ENCODE data around the gene DYNC2H1. TPM values are rescaled to one million over a fixed set of nuclear protein-coding genes. Genes with fewer than 3 reads are reported as not detected.
"Not testable (repeated sequence)": the region's sequence is repeated elsewhere in the genome, so short reads cannot be mapped to it uniquely, and the experiment has no call there.

Gene DYNC2H1
- total and polyA plus RNA-seq, 4 donors, result 0.77 to 3.3 (median 2.1) TPM

DNA sequence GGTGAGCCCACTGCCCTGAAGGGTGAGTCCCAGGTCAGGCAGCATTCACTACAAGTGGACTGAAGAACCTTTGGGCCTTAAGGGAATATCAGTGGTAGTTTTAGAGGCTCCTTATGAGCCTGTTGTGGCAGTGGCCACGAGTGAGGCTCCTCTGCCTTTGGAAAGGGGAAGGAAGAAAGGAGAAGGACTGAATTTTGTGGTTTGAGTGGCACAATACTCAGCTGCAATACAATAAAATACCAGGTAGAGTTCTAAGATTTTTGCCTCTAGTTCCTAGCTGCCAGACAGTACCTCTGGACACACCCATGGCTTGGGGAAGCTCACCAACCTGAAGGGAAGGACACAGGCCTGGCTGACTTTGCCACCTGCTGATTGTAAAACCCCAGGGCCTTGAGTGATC is 260.9 kb downstream of the DYNC2H1 start:
- TF ChIP-seq JUND (IDR thresholded peaks at IDR 0.05), result no peak
- TF ChIP-seq FOXA1 (IDR thresholded peaks at IDR 0.05), result no peak
- no peak for TF ChIP-seq RXRA (IDR thresholded peaks at IDR 0.05)
- no peak for TF ChIP-seq SP1 (IDR thresholded peaks at IDR 0.05)
- no peak for TF ChIP-seq GABPA (IDR thresholded peaks at IDR 0.05 in 1 of 2, conservative IDR thresholded peaks at IDR 0.05 in 1 of 2)
- TF ChIP-seq YY1 (IDR thresholded peaks at IDR 0.05), result no peak
- TF ChIP-seq, protein P1, sequence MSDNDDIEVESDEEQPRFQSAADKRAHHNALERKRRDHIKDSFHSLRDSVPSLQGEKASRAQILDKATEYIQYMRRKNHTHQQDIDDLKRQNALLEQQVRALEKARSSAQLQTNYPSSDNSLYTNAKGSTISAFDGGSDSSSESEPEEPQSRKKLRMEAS (IDR thresholded peaks at IDR 0.05), result no peak
- TF ChIP-seq NR2F2 (IDR thresholded peaks at IDR 0.05), result no peak
- TF ChIP-seq TAF1 (conservative IDR thresholded peaks at IDR 0.05), result no peak
- TF ChIP-seq EGR1 (IDR thresholded peaks at IDR 0.05; ENCODE audit: low read depth in 2 of 2), result no peak
- WGBS, result 52% methylated on average over 1 of the region's 1 CpG
- Histone ChIP-seq H3K27me3 (ENCODE audit: control insufficient read depth in 4 of 4, insufficient read depth in 4 of 4, low read length in 3 of 4) (no peaks in the 10 kb centered on the region), H3K36me3 (ENCODE audit: control insufficient read depth in 4 of 4, insufficient read depth in 3 of 4, low read depth in 1 of 4, low read length in 3 of 4) (no peaks in the 10 kb centered on the region), H3K4me3 (ENCODE audit: low read depth in 1 of 3, low read length in 3 of 3) (no peak overlapping the region), H3K27ac (ENCODE audit: low read depth in 1 of 2, low read length in 2 of 2) (no peak overlapping the region), H3K4me1 (ENCODE audit: control insufficient read depth in 4 of 4, insufficient read depth in 4 of 4, low read length in 3 of 4) (peaks cover 0 to 3% (median 0%) of the 10 kb centered on the region in 4 donors), H3K9me3 (ENCODE audit: control insufficient read depth in 4 of 4, low read length in 3 of 4) (peaks cover 0 to 4% (median 0%) of the 10 kb centered on the region in 4 donors), H3K9ac (ENCODE audit: low read depth in 1 of 2, low read length in 2 of 2) (no peak overlapping the region)
- DNase-seq (ENCODE audit: low spot score), result no peak

GRCh38 chr11:103372906-103373305 is 263.7 kb downstream of the DYNC2H1 start:
- 79% methylated on average over 2 of the region's 2 CpGs for WGBS
- H3K36me3 ChIP-seq (ENCODE audit: control insufficient read depth in 4 of 4, insufficient read depth in 3 of 4, low read depth in 1 of 4, low read length in 3 of 4), result no peaks in the 10 kb centered on the region
- DNase-seq (ENCODE audit: low spot score), result no peak
- H3K27me3 ChIP-seq (ENCODE audit: control insufficient read depth in 4 of 4, insufficient read depth in 4 of 4, low read length in 3 of 4), result no peaks in the 10 kb centered on the region
- H3K9ac ChIP-seq (ENCODE audit: low read depth in 1 of 2, low read length in 2 of 2), result no peak overlapping the region
- H3K4me1 ChIP-seq (ENCODE audit: control insufficient read depth in 4 of 4, insufficient read depth in 4 of 4, low read length in 3 of 4), result peaks cover 0 to 3% (median 0%) of the 10 kb centered on the region in 4 donors
- peaks cover 0 to 4% (median 0%) of the 10 kb centered on the region in 4 donors for H3K9me3 ChIP-seq (ENCODE audit: control insufficient read depth in 4 of 4, low read length in 3 of 4)
- H3K4me3 ChIP-seq (ENCODE audit: low read depth in 1 of 3, low read length in 3 of 3), result no peak overlapping the region
- no peak overlapping the region for H3K27ac ChIP-seq (ENCODE audit: low read depth in 1 of 2, low read length in 2 of 2)
- no peak for TF ChIP-seq SP1 (IDR thresholded peaks at IDR 0.05)
- TF ChIP-seq EGR1 (IDR thresholded peaks at IDR 0.05; ENCODE audit: low read depth in 2 of 2), result no peak
- no peak for TF ChIP-seq GABPA (IDR thresholded peaks at IDR 0.05 in 1 of 2, conservative IDR thresholded peaks at IDR 0.05 in 1 of 2)
- no peak for TF ChIP-seq HNF4A (conservative IDR thresholded peaks at IDR 0.05)
- TF ChIP-seq, protein P1 (IDR thresholded peaks at IDR 0.05), result no peak
- no peak for TF ChIP-seq ZBTB33 (IDR thresholded peaks at IDR 0.05)
- no peak for TF ChIP-seq RXRA (IDR thresholded peaks at IDR 0.05)
- no peak for TF ChIP-seq REST (IDR thresholded peaks at IDR 0.05)
- TF ChIP-seq HNF4G (IDR thresholded peaks at IDR 0.05), result no peak
- no peak for TF ChIP-seq YY1 (IDR thresholded peaks at IDR 0.05)
- no peak for TF ChIP-seq RAD21 (IDR thresholded peaks at IDR 0.05)
- TF ChIP-seq FOXA2 (IDR thresholded peaks at IDR 0.05), result no peak
- TF ChIP-seq NR2F2 (IDR thresholded peaks at IDR 0.05), result no peak
- TF ChIP-seq, protein P2, sequence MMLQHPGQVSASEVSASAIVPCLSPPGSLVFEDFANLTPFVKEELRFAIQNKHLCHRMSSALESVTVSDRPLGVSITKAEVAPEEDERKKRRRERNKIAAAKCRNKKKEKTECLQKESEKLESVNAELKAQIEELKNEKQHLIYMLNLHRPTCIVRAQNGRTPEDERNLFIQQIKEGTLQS (IDR thresholded peaks at IDR 0.05), result no peak

DNA sequence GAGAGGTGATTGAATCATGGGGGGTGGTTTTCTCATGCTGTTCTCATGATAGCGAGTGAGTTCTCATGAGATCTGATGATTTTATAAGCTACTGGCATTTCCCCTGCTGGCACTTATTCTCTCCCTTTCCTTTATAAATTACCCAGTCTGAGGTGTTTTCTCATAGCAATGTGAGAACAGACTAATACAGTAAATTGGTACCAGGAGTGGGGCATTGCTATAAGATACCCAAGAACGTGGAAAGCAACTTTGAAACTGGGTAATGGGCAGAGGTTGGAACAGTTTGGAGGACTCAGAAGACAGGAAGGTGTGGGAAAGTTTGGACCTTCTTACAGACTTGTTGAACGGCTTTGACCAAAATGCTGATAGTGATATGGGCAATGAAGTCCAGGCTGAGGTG is 265.0 kb downstream of the DYNC2H1 start:
- DNase-seq (ENCODE audit: low spot score); H3K9me3 ChIP-seq (ENCODE audit: control insufficient read depth in 4 of 4, low read length in 3 of 4); H3K36me3 ChIP-seq (ENCODE audit: control insufficient read depth in 4 of 4, insufficient read depth in 3 of 4, low read depth in 1 of 4, low read length in 3 of 4); H3K27me3 ChIP-seq (ENCODE audit: control insufficient read depth in 4 of 4, insufficient read depth in 4 of 4, low read length in 3 of 4); H3K9ac ChIP-seq (ENCODE audit: low read depth in 1 of 2, low read length in 2 of 2); H3K4me1 ChIP-seq (ENCODE audit: control insufficient read depth in 4 of 4, insufficient read depth in 4 of 4, low read length in 3 of 4); H3K4me3 ChIP-seq (ENCODE audit: low read depth in 1 of 3, low read length in 3 of 3); H3K27ac ChIP-seq (ENCODE audit: low read depth in 1 of 2, low read length in 2 of 2): not testable (repeated sequence)
- WGBS, result 35% methylated on average over 3 of the region's 3 CpGs

Data from liver (tissue), 9 donors.